ENCODE measurements around the gene HOOK2. TPM values are rescaled to one million over a fixed set of nuclear protein-coding genes. Genes with fewer than 3 reads are reported as not detected.

The HOOK2 gene
- total and polyA plus RNA-seq, 9 of the 15 experiments (the other 6 are each of a cell fraction or from before 2014, with no cell fraction given), result 1.3 to 17.2 (median 9.9) TPM

DNA sequence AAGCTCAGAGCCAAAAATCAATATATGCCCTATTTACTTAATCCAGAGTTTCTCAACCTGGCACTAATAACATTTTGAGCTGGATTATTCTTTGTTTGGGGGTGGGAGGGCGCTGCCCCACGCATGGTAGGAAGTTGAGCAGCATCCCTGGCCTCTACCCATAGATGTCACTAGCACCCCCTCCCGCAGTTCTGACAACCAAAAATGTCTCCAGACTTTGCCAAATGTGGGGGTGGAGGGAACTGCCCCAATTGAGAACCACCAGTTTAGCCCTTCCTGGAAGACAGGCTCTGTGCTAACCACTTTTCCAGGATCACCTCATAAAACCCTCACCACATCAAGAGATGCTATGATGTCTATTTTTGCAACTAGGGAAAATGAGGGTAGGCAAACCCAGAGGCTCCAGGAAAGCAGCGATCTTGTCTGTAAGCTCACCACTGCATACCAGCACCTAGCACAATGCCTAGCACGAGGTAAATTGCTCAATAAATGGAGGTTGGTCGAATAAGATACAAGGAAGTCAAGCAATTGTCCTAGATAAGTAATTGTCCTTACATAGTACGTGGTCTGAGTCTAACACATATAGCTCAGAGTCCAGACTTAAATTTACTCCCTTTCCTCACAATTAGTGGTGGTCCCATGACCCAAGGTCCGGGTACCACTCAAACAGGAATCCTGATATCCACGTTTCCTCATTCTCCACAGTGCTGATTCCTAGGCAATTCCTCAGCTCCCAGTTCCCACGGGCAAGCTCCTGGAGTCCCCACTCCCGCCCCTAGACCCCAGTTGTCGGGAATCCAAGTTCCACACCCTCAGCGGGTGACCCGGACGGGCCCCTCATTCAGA is 41.8 kb downstream of the HOOK2 start (continued):
- peak; percentile 61 to 78; a peak in 3 of 4 replicates for TF ChIP-seq SIN3A (IDR thresholded peaks at IDR 0.05; ENCODE audit: borderline replicate concordance in 2 of 2, control insufficient read depth in 1 of 2, low read depth in 2 of 2, low read length in 2 of 2)
- TF ChIP-seq EGR1 (conservative IDR thresholded peaks at IDR 0.05), result peak; percentile 91
- TF ChIP-seq, protein P1, sequence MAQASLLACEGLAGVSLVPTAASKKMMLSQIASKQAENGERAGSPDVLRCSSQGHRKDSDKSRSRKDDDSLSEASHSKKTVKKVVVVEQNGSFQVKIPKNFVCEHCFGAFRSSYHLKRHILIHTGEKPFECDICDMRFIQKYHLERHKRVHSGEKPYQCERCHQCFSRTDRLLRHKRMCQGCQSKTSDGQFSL (CRISPR knock-in tag; IDR thresholded peaks at IDR 0.05), result no peak
- TF ChIP-seq, protein P1 (tag; IDR thresholded peaks at IDR 0.05), result 0 out of 4 replicates have a peak, but pooled peaks of 1 of the 2 experiments have one; percentile 18
- no peak for TF ChIP-seq BACH1 (tag; IDR thresholded peaks at IDR 0.05)
- TF ChIP-seq ZNF184 (CRISPR knock-in tag; IDR thresholded peaks at IDR 0.05), result no peak
- no peak for TF ChIP-seq ADNP (tag; IDR thresholded peaks at IDR 0.05)
- no peak for TF ChIP-seq NFIX (CRISPR knock-in tag; IDR thresholded peaks at IDR 0.05; ENCODE audit: low read depth)
- TF ChIP-seq, protein P2, sequence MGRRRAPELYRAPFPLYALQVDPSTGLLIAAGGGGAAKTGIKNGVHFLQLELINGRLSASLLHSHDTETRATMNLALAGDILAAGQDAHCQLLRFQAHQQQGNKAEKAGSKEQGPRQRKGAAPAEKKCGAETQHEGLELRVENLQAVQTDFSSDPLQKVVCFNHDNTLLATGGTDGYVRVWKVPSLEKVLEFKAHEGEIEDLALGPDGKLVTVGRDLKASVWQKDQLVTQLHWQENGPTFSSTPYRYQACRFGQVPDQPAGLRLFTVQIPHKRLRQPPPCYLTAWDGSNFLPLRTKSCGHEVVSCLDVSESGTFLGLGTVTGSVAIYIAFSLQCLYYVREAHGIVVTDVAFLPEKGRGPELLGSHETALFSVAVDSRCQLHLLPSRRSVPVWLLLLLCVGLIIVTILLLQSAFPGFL (CRISPR knock-in tag; IDR thresholded peaks at IDR 0.05), result no peak
- TF ChIP-seq NR3C1 (CRISPR knock-in tag; IDR thresholded peaks at IDR 0.05), result no peak
- TF ChIP-seq ZNF134 (CRISPR knock-in tag; conservative IDR thresholded peaks at IDR 0.05), result no peak
- TF ChIP-seq FOXM1 (IDR thresholded peaks at IDR 0.05; ENCODE audit: low read depth), result no peak
- no peak for TF ChIP-seq FOXM1 (CRISPR knock-in tag; IDR thresholded peaks at IDR 0.05; ENCODE audit: low read depth)
- no peak for TF ChIP-seq FOXJ2 (tag; IDR thresholded peaks at IDR 0.05)
- TF ChIP-seq, protein P3, sequence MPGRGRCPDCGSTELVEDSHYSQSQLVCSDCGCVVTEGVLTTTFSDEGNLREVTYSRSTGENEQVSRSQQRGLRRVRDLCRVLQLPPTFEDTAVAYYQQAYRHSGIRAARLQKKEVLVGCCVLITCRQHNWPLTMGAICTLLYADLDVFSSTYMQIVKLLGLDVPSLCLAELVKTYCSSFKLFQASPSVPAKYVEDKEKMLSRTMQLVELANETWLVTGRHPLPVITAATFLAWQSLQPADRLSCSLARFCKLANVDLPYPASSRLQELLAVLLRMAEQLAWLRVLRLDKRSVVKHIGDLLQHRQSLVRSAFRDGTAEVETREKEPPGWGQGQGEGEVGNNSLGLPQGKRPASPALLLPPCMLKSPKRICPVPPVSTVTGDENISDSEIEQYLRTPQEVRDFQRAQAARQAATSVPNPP (IDR thresholded peaks at IDR 0.05; ENCODE audit: borderline replicate concordance, insufficient read depth, insufficient read length), result no peak
- TF ChIP-seq FOXK2 (conservative IDR thresholded peaks at IDR 0.05 in 1 of 2, IDR thresholded peaks at IDR 0.05 in 1 of 2; ENCODE audit: low read depth in 2 of 2), result no peak
- TF ChIP-seq ELF2 (CRISPR knock-in tag; IDR thresholded peaks at IDR 0.05), result no peak
- TF ChIP-seq ZNF696 (CRISPR knock-in tag; conservative IDR thresholded peaks at IDR 0.05), result no peak
- no peak for TF ChIP-seq HNRNPK (IDR thresholded peaks at IDR 0.05; ENCODE audit: low read depth, low read length, poor library complexity, severe bottlenecking)
- TF ChIP-seq MCM3 (IDR thresholded peaks at IDR 0.05), result no peak
- TF ChIP-seq KLF13 (tag; IDR thresholded peaks at IDR 0.05; ENCODE audit: borderline replicate concordance, low read depth), result no peak
- TF ChIP-seq IRF2 (CRISPR knock-in tag; IDR thresholded peaks at IDR 0.05), result no peak
- TF ChIP-seq ZC3H11A (IDR thresholded peaks at IDR 0.05; ENCODE audit: low read depth, low read length), result no peak
- no peak for TF ChIP-seq FOXP1 (CRISPR knock-in tag; IDR thresholded peaks at IDR 0.05)
- no peak for TF ChIP-seq PTRF (tag; IDR thresholded peaks at IDR 0.05)
- TF ChIP-seq SNRNP70 (optimal IDR thresholded peaks at IDR 0.05; ENCODE audit: low read depth, low read length), result no peak
- no peak for TF ChIP-seq CBX2 (IDR thresholded peaks at IDR 0.05; ENCODE audit: insufficient read depth, low read length, poor library complexity, severe bottlenecking)
